HG02938 (cell line): ENCODE measurements around the gene CTNNA2.

Experiments
- ATAC-seq: cut with Tn5 transposase; IDR thresholded peaks from one replicate; pipeline ENCODE4 v1.9.1; 2021; ENCODE audit warnings: mild to moderate bottlenecking, moderate library complexity; ENCODE audit not compliant: unreplicated experiment

The CTNNA2 gene

GRCh38 chr2:79611448-79612016 lies 98.7 kb downstream of the CTNNA2 start:
- no peak for ATAC-seq

GRCh38 chr2:79612999-79613398 lies 100.1 kb downstream of the CTNNA2 start:
- no peak for ATAC-seq

GRCh38 chr2:79619442-79619841 lies 106.6 kb downstream of the CTNNA2 start:
- no peak for ATAC-seq

GRCh38 chr2:79619976-79620375 lies 107.1 kb downstream of the CTNNA2 start:
- ATAC-seq = no peak

- ATAC-seq = no peak
These were observed 107.8 kb downstream of the CTNNA2 start for GRCh38 chr2:79620679-79621078.

- ATAC-seq = no peak
These were observed 108.4 kb downstream of the CTNNA2 start for GRCh38 chr2:79621252-79621651.

GRCh38 chr2:79621755-79622154 lies 108.9 kb downstream of the CTNNA2 start:
- ATAC-seq = no peak

GRCh38 chr2:79622508-79622907 lies 109.7 kb downstream of the CTNNA2 start:
- no peak for ATAC-seq

- ATAC-seq = no peak
These were observed 114.4 kb downstream of the CTNNA2 start for GRCh38 chr2:79627237-79627636.

- no peak for ATAC-seq
These were observed 117.2 kb downstream of the CTNNA2 start for GRCh38 chr2:79630060-79630459.

- no peak for ATAC-seq
These were observed 118.2 kb downstream of the CTNNA2 start for GRCh38 chr2:79630972-79631557.

GRCh38 chr2:79638410-79638809 lies 125.6 kb downstream of the CTNNA2 start:
- no peak for ATAC-seq

- ATAC-seq = no peak
These were observed 126.1 kb downstream of the CTNNA2 start for GRCh38 chr2:79638954-79639353.

GRCh38 chr2:79640001-79640400 lies 127.2 kb downstream of the CTNNA2 start:
- ATAC-seq = no peak

- no peak for ATAC-seq
These were observed 136.7 kb downstream of the CTNNA2 start for GRCh38 chr2:79649531-79649930.

GRCh38 chr2:79660557-79660956 lies 147.7 kb downstream of the CTNNA2 start:
- ATAC-seq = no peak

- ATAC-seq = no peak
These were observed 152.2 kb downstream of the CTNNA2 start for GRCh38 chr2:79665091-79665490.

- ATAC-seq = no peak
These were observed 153.6 kb downstream of the CTNNA2 start for GRCh38 chr2:79666430-79666829.

GRCh38 chr2:79669714-79670113 lies 156.9 kb downstream of the CTNNA2 start:
- ATAC-seq = no peak

- no peak for ATAC-seq
These were observed 157.3 kb downstream of the CTNNA2 start for GRCh38 chr2:79670198-79670597.

- ATAC-seq = no peak
These were observed 174.0 kb downstream of the CTNNA2 start for GRCh38 chr2:79686884-79687283.

GRCh38 chr2:79695248-79695647 lies 182.4 kb downstream of the CTNNA2 start:
- ATAC-seq = no peak

GRCh38 chr2:79697200-79697599 lies 184.3 kb downstream of the CTNNA2 start:
- no peak for ATAC-seq
